Measurements from ENCODE around the gene IL17RB. TPM values are rescaled to one million over a fixed set of nuclear protein-coding genes. Genes with fewer than 3 reads are reported as not detected.

Gene IL17RB
- total RNA-seq, 2 experiments from 2014 or later = 0.57 TPM; not detected in 1

GRCh38 chr3:53815067-53815466 lies 31.3 kb upstream of the IL17RB start:
- BruUV-seq (replicated peaks) = no TSS peak
- ChIA-PET CTCF (ENCODE audit: unreplicated experiment) (no interaction called here), POLR2A (no interaction called here)
- Histone ChIP-seq H3K4me3 (ENCODE audit: low read depth, low read length, poor library complexity, severe bottlenecking) (no peak overlapping the region), H3K4me1 (ENCODE audit: insufficient read depth, low read length, poor library complexity, severe bottlenecking) (no peaks in the 10 kb centered on the region), H3K9me2 (ENCODE audit: insufficient read depth, low read length) (no peaks in the 10 kb centered on the region), H3K4me2 (ENCODE audit: low read length) (no peak overlapping the region), H3K9me3 (ENCODE audit: low read length) (no peaks in the 10 kb centered on the region), H4K20me1 (ENCODE audit: insufficient read depth, low read length) (no peaks in the 10 kb centered on the region), H3K79me2 (ENCODE audit: insufficient read depth, low read depth, low read length) (no peaks in the 10 kb centered on the region), H3K27ac (ENCODE audit: low read depth, low read length, poor library complexity, severe bottlenecking) (no peak overlapping the region), H3K36me3 (ENCODE audit: insufficient read depth, low read length) (no peaks in the 10 kb centered on the region), H2AFZ (ENCODE audit: low read length) (no peak overlapping the region)
- no peak for DNase-seq (ENCODE audit: low spot score)
- intact Hi-C loops (cut with micrococcal nuclease; ENCODE audit: unreplicated experiment) = no loop called here
- no peak for TF ChIP-seq EZH2phosphoT487 (IDR thresholded peaks at IDR 0.05; ENCODE audit: borderline replicate concordance, low read depth, low read length)
- TF ChIP-seq, protein P1, sequence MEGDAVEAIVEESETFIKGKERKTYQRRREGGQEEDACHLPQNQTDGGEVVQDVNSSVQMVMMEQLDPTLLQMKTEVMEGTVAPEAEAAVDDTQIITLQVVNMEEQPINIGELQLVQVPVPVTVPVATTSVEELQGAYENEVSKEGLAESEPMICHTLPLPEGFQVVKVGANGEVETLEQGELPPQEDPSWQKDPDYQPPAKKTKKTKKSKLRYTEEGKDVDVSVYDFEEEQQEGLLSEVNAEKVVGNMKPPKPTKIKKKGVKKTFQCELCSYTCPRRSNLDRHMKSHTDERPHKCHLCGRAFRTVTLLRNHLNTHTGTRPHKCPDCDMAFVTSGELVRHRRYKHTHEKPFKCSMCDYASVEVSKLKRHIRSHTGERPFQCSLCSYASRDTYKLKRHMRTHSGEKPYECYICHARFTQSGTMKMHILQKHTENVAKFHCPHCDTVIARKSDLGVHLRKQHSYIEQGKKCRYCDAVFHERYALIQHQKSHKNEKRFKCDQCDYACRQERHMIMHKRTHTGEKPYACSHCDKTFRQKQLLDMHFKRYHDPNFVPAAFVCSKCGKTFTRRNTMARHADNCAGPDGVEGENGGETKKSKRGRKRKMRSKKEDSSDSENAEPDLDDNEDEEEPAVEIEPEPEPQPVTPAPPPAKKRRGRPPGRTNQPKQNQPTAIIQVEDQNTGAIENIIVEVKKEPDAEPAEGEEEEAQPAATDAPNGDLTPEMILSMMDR (conservative IDR thresholded peaks at IDR 0.05; ENCODE audit: low read length) = no peak

- TF ChIP-seq, protein P1 (conservative IDR thresholded peaks at IDR 0.05; ENCODE audit: low read length) = no peak
- no peak for TF ChIP-seq EZH2phosphoT487 (IDR thresholded peaks at IDR 0.05; ENCODE audit: borderline replicate concordance, low read depth, low read length)
- BruUV-seq (replicated peaks) = no TSS peak
- Histone ChIP-seq H3K9me3 (ENCODE audit: low read length) (no peaks in the 10 kb centered on the region), H3K4me1 (ENCODE audit: insufficient read depth, low read length, poor library complexity, severe bottlenecking) (no peaks in the 10 kb centered on the region), H3K27ac (ENCODE audit: low read depth, low read length, poor library complexity, severe bottlenecking) (no peak overlapping the region), H4K20me1 (ENCODE audit: insufficient read depth, low read length) (no peaks in the 10 kb centered on the region), H3K4me3 (ENCODE audit: low read depth, low read length, poor library complexity, severe bottlenecking) (no peak overlapping the region), H3K36me3 (ENCODE audit: insufficient read depth, low read length) (no peaks in the 10 kb centered on the region), H3K4me2 (ENCODE audit: low read length) (no peak overlapping the region), H3K79me2 (ENCODE audit: insufficient read depth, low read depth, low read length) (no peaks in the 10 kb centered on the region), H2AFZ (ENCODE audit: low read length) (no peak overlapping the region), H3K9me2 (ENCODE audit: insufficient read depth, low read length) (no peaks in the 10 kb centered on the region)
- POLR2A ChIA-PET = no interaction called here
- intact Hi-C loops (cut with micrococcal nuclease; ENCODE audit: unreplicated experiment) = no loop called here
- DNase-seq (ENCODE audit: low spot score) = no peak
- CTCF ChIA-PET (ENCODE audit: unreplicated experiment) = no interaction called here
These were observed 30.7 kb upstream of the IL17RB start for GRCh38 chr3:53815651-53816050.

DNA sequence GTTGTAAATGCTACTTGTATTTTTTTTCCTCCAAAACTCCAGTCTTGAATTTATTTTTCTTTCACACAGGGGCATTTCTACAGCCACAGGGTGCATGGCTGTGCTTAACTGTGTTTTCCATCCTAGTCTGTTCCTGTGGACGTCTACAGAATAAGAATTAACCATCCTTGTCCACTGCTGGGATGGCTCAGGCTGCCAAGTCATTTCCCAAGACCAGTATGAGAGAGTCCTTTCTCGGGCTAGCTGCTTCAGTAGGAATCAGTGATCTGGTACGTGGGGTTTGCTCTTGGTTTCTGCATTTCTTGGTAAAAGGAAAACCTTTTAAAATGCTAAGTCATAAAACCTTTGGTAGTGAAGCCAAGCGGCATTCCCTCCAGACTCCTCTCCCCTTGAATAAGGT lies 29.9 kb upstream of the IL17RB start:
- TF ChIP-seq, protein P1 (conservative IDR thresholded peaks at IDR 0.05; ENCODE audit: low read length) = no peak
- TF ChIP-seq EZH2phosphoT487 (IDR thresholded peaks at IDR 0.05; ENCODE audit: borderline replicate concordance, low read depth, low read length) = no peak
- DNase-seq (ENCODE audit: low spot score) = no peak
- Histone ChIP-seq H3K9me2 (ENCODE audit: insufficient read depth, low read length) (no peaks in the 10 kb centered on the region), H3K4me2 (ENCODE audit: low read length) (no peak overlapping the region), H4K20me1 (ENCODE audit: insufficient read depth, low read length) (no peaks in the 10 kb centered on the region), H2AFZ (ENCODE audit: low read length) (no peak overlapping the region), H3K4me1 (ENCODE audit: insufficient read depth, low read length, poor library complexity, severe bottlenecking) (no peaks in the 10 kb centered on the region), H3K36me3 (ENCODE audit: insufficient read depth, low read length) (no peaks in the 10 kb centered on the region), H3K9me3 (ENCODE audit: low read length) (no peaks in the 10 kb centered on the region), H3K4me3 (ENCODE audit: low read depth, low read length, poor library complexity, severe bottlenecking) (no peak overlapping the region), H3K79me2 (ENCODE audit: insufficient read depth, low read depth, low read length) (no peaks in the 10 kb centered on the region), H3K27ac (ENCODE audit: low read depth, low read length, poor library complexity, severe bottlenecking) (no peak overlapping the region)
- intact Hi-C loops (cut with micrococcal nuclease; ENCODE audit: unreplicated experiment) = no loop called here
- CTCF ChIA-PET (ENCODE audit: unreplicated experiment) = no interaction called here
- POLR2A ChIA-PET = interaction anchor here (0.6 to 0.7 kb wide), 4 partner anchors 24 to 1708 kb away, joined by 3 to 4 read pairs (median 4); no protein-coding TSS in a partner anchor
- no TSS peak for BruUV-seq (replicated peaks)

Data from OCI-LY7 (cell line).